NCI-H524 (cell line): ENCODE results near the gene RESF1.
A peak's percentile ranks its signal among the peaks of the same experiment; 100 is the strongest.
"Not testable (repeated sequence)": the region's sequence is repeated elsewhere in the genome, so short reads cannot be mapped to it uniquely, and the experiment has no call there.

ENCODE experiments used
- DNase-seq, 2 experiments: peaks; one replicate each; lab custom pipeline; 2025; lab: John Stamatoyannopoulos, UW

RESF1 gene

DNA sequence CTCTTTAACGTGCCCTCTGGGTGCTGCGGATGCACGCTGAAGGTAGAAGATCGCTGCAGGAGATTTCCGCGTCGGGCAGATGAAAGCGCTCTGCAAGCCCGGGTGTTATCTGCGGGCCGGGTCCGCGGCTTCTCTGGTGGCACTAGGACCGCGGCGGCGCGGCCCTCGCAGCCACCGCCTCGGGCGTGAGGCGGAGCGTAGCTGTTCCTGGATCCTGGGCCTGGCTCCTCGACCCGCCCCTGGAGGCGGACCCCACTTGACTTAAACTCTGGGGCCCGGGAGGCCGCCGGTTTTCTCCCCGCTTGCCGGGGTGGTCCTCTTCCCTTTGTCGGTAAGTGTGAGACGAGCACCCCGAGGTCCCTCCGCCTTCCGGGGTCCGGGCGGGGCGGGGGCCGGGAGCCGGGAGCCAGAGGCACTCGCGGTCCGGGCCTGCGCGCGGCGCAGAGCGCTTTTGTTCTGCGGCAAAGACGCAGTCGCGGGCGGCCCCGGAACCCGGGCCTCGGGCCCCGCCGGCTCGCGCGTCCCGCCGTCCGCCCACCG is at the start of gene RESF1:
RESF1 (plus strand) TSS at position 255 of the 540 bp plus-strand sequence. CDS start 21,541 bp downstream, outside the sequence.
- DNase-seq = peak; percentile 63 to 87

- DNase-seq = no peak
Measured at GRCh38 chr12:31914927-31915326, 44.3 kb upstream of the RESF1 start.

GRCh38 chr12:31915446-31915845 is 43.8 kb upstream of the RESF1 start:
- no peak for DNase-seq

DNA sequence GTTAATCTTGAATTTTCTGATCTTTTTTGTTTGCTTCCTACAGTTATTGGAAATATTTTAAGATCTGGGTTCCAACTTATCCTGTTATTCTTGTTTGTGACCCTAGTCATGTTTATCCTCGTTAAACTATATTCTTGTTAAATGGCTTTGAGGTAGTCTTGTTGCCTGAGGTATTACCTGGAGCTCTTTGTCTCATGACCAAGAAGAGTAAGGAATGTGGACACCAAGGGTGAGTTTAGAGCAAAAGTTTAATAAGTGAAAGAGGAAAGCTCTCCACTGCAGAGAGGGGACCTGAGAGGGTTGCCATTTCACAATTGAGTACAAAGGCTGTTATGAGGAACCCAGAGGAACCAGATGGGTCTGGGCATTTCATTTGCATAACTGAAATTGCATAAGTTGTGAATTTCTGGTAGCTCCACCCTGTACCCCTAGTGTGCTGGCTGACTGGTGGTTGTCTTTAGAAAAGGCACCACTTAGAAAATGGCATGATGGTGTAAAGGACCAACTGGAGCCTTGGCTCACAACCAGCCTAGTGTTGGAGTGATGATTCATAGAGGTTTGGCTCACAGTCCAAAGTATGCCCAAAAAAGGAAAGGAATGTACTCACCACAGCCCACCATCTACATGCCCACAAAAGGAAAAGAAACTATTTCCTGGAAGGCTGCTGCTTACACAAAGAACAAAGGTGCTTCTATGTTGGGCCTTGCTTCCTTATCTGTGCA is 36.7 kb upstream of the RESF1 start:
- DNase-seq = no peak

DNA sequence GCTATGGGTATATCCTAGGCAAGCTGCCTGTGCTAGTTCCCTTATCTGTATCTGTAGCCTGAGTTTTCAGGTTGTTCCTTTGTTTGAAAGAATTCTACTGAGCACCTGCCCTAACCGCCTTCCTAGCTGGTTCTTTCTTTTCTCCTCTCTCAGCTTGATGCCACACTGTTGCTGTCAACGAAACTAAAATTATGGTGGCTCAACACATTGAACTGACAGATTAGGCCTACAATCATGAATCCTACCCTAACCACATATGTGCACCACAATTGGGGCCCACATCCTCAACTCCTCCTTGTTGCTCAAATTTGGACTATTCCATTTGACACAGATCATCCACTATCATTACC is 36.2 kb upstream of the RESF1 start:
- DNase-seq = no peak

DNA sequence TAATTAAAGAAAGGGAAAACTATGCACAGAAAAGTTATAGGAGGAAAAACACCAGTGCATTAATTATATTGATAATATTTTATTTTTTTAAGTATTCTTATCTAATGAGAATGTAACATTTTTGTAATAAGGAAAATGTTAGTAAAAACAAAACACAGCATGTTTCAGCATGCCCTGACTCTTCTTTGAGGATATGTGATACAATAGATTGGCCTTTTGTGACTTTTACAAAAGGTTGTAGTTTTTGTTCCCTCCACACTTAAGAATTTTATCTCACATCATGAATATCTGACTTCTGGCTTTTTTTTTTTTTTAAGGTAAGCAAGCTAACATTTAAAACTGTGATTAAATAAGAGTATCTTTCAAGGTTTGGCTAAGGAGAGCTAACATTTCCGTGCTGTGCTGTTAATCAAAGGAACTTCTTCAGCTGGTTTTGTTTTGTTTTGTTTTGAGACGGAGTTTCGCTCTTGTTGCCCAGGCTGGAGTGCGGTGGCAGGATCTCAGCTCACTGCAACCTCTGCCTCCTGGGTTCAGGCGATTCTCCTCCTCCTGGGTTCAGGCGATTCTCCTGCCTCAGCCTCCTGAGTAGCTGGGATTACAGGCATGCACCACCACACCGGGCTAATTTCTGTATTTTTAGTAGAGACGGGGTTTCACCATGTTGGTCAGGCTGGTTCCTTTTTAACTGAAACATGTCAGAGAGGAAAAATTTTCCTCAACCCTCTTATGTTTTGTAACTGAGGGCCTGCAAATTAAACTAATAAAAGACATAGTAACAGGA is 30.8 kb upstream of the RESF1 start:
- DNase-seq = no peak

GRCh38 chr12:31929027-31929526 is 30.1 kb upstream of the RESF1 start:
- no peak for DNase-seq

DNA sequence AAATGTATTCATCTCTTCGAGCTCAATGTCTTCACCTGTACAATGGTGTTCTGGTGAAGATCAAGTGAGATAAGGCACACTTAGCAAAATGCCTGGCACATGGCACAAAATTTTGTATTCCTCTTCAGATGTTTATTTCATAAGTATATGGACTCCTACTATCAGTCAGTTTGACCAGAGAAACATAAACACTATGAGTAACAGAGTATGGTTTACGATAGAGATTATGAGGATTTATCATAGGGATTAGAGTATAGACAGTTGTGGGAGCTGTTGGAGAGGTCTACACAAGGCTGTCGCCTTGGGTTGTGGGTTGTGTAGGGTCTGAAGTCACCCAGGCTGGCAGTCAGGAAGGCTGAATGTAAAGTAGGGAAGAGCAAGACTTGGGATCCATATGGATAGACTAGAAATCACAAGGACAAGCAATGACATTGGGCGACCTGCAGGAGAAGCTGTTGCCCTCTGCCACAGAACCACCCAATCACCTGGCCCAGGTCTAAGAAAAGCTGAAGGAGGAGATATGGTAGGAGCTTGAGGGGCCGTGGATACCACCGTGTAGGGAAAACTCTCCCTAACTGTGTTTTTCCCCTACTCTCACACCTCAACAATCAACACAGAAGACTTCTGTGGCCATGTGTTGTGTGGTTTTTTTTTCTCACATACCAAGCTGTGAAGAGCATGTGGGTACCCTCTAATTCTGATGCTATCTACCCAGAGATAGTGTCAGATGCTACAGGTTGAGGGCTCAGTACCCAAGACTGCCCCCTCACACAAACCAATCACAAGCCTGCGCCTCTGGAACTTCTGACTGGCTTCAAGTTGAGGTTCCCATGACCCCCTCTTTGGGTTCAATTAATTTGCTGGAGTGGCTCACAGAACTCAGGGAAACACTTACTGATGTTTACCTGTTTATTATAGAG is 27.2 kb upstream of the RESF1 start:
- no peak for DNase-seq

- no peak for DNase-seq
Measured at GRCh38 chr12:31944299-31944698, 14.9 kb upstream of the RESF1 start.

- no peak for DNase-seq
Measured at GRCh38 chr12:31947971-31948370, 11.2 kb upstream of the RESF1 start.

- not testable (repeated sequence) for DNase-seq
Measured at GRCh38 chr12:31948697-31949359, 10.4 kb upstream of the RESF1 start.

DNA sequence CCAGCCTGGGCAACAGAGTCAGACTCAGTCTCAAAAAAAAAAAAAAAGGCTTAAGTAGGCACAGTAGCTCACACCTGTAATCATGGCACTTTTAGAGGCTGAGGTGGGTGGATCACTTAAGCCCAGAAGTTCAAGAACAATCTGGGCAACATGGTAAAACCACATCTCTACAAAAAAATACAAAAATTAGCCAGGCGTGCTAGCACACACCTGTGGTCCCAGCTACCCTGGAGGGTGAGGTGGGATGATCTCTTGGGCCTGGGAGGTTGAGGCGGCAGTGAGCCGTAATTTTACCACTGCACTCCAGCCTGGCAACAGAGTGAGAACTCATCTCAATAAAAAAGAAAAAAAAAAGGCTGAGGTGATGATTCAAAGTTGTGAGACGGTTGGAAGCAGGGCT is 9.1 kb upstream of the RESF1 start:
- no peak for DNase-seq

GRCh38 chr12:31950492-31950891 is 8.7 kb upstream of the RESF1 start:
- DNase-seq = no peak

DNA sequence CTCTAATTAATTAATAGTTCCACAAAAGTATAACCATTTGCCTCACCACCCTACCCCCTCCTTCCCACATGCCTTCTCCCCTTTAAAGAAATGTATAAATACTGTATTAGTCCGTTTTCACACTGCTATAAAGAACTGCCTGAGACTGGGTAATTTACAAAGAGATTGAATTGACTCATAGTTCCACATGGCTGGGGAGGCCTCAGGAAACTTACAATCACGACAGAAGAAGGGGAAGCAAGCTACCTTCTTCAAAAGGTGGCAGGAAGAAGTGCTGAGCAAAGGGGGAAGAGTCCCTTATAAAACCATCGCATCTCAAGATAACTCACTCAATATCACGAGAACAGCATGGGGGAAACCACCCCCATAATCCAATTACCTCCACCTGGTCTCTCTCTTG is 8.2 kb upstream of the RESF1 start:
- DNase-seq = peak in 1 of 2 experiments; percentile 12

DNA sequence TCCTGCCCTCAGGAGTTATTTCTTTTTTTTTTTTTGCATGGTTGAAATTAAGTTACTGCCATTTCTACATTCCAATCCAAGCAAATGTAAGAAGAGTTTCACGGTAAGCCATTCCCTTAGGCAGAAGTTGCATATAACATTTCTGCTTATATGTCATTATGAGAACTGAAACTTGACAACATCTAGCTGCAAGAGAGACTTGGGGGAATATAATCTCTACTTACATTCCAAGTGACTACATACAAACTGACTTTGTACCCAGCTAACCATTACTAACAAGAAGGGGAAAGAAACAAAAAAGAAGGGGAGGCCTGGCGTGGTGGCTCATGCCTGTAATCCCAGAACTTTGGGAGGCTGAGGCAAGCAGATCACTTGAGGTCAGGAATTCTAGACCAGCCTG is 7.3 kb upstream of the RESF1 start:
- DNase-seq = no peak

- no peak for DNase-seq
Measured at GRCh38 chr12:31952418-31952817, 6.8 kb upstream of the RESF1 start.

DNA sequence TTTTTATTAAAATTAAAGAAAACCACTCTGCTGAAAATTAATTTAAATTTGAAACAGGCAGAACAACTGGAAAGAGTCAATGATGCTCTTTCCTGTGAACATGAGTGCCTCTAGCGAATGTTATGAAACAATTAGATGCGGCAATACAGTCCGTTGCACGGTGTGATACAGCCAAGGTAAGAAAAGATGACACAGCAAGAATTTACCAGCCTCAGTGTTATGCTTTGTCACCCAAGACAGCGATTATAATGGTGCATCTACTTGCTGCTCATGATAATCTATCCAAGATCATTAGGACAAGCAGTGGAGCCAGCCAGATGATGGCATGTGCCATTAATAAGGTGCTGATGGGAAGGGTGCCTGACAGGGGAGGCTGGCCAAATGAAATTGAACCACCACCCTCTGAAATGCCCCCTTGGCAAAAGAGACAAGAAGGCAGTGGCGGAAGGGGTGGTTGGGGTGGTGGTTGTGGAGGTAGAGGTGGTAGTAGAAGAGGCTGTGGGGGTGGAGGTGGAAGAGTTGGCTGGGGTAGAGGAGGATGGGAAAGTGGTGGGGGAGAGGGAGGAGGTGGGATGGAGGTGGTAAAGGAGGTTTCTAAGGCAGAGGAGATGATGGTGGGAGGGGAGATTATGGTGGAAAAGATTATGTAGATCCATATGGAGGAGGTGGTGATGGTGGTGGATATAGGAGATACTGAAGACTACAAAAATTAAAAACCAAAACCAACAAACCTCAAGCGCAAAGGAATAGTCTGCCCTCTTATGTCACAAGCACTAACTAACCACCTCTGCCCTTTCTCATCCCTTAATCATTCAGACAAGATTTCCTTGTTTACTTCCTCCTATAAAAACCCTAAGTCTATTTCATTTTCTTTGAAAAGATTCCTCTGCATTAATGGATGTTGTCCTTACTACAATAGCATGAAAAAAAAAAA is 4.0 kb upstream of the RESF1 start:
- no peak for DNase-seq

GRCh38 chr12:31958569-31959160 is 550 bp upstream of the RESF1 start:
- peak in 1 of 2 experiments; percentile 13 for DNase-seq

DNA sequence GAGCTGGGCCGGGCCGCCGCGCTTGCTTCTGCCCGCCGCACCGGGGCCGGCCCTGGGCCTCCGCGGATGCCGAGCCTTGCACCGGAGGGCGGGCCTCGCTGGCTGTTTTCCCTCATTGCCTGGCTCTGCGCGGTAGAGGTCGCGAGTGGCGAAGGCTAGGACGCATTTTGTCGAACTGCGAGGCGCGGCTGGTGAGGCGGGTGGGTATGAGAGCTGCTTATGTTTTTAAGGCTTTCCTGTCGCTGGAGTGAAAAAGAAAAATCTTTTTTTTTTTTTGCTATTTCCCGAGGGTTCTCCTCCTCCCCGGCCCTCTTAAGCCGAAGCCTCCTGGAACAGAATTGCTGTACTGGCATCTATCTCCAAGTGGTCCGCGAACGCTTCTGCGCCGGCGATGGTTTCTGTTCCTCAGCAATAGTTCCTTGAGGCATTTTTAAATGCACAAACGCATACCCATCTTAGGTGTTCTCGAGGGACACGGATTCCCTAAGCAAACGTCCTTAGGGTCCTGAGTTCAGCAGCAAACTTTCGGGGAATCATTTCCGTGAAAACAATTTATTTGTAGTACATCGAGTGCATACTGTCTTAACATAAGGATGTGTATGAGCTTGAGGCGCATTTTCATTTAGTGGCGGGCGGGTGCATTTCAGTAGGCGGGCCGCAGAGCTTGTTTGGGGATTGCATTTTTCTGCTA is 631 bp downstream of the RESF1 start:
- DNase-seq = peak; percentile 9 to 62
